Calu3 (cell line): Measurements from ENCODE around the gene EGFL7. TPM values are rescaled to one million over a fixed set of nuclear protein-coding genes. Genes with fewer than 3 reads are reported as not detected.

Source experiments
- BruUV-seq: library from RNA; stranded (reverse); fragments of 400-500 nt; replicated peaks from 2 replicates; lab custom pipeline; 2021; lab: Mats Ljungman, UMichigan
- CTCF ChIA-PET: fragments of 300-600 bp; sonication (Branson Sonifier 250); formaldehyde crosslinking; loops from one replicate; lab custom pipeline; 2022; ENCODE audit warnings: antibody characterized with exemption; lab: Charles Lee
- DNase-seq: peaks from one replicate; pipeline ENCODE4 v3.0.0; 2022
- H3K27ac Mint-ChIP-seq: one replicate; pipeline ENCODE4 v1.8.0; 2022; ENCODE audit warnings: mixed read lengths; ENCODE audit not compliant: unreplicated experiment
- H3K27me3 Mint-ChIP-seq: one replicate; pipeline ENCODE4 v1.8.0; 2022; ENCODE audit warnings: mixed read lengths; ENCODE audit not compliant: unreplicated experiment
- H3K36me3 Mint-ChIP-seq: one replicate; pipeline ENCODE4 v1.8.0; 2022; ENCODE audit warnings: mild to moderate bottlenecking, moderate library complexity, mixed read lengths; ENCODE audit not compliant: insufficient read depth, unreplicated experiment
- H3K4me1 Mint-ChIP-seq: one replicate; pipeline ENCODE4 v1.8.0; 2022; ENCODE audit warnings: mild to moderate bottlenecking, low read depth, mixed read lengths; ENCODE audit not compliant: unreplicated experiment
- H3K4me3 Mint-ChIP-seq: one replicate; pipeline ENCODE4 v1.8.0; 2022; ENCODE audit warnings: mild to moderate bottlenecking, low read depth, moderate library complexity, mixed read lengths; ENCODE audit not compliant: unreplicated experiment
- H3K9me3 Mint-ChIP-seq: one replicate; pipeline ENCODE4 v1.8.0; 2022; ENCODE audit warnings: low read depth, mixed read lengths; ENCODE audit not compliant: unreplicated experiment
- intact Hi-C: fragments of 100-400 bp; cut with micrococcal nuclease; formaldehyde crosslinking; loops from one replicate; pipeline ENCODE4 v1.10.0; 2022; ENCODE audit not compliant: unreplicated experiment
- total RNA-seq: library from RNA; stranded (reverse); gene quantifications from 2 replicates; pipeline ENCODE4 v1.2.3, GENCODE V29; 2022
- TF ChIP-seq, protein P1 (sequence below): fragments of 200-600 bp; IDR thresholded peaks from one replicate; pipeline ENCODE4 v1.8.0; 2022; ENCODE audit warnings: antibody characterized with exemption; ENCODE audit not compliant: unreplicated experiment

EGFL7 gene
- total RNA-seq, 1 experiment from 2014 or later = 1.3 TPM

DNA sequence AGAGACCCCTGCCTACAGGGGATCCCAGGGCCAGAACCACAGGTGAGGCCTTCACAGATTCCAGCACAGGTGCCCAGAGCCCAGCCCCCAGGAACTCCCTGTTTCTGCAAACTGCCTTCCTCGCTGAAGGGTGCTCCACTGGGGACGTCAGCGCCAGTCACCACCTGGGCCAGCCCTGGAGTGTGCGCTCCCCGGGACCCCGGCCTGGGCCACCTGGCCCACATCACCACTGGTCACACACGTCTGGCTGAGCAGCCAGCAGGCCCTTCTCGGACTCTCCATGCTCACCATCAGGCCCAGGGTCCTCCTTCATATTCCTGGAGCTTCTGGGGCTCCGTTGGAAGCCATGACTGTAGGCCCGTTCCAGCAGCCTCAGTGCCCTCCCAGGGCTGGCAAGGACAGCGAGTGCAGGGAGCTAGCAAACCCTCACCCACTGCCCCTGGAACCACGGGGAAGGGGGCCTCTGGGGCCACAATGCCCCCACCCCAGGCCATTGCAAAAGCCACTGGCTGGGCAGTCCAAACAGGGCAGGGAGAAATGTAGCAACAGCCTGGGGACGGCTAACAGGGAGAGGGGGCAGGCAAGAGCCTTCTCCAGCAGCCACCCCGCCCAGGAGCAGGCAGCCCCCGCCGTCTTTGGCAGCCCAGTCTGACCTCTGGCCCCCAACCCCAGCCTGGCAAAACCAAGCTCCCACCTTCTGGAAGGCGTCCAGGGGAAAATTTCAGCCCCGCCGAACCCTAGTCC lies 23.2 kb downstream of the EGFL7 start:
- CTCF ChIA-PET = no interaction called here
- BruUV-seq = TSS peak; percentile 41
- Mint-ChIP-seq H3K27me3 (no peaks in the 10 kb centered on the region), H3K36me3 (peaks cover 20% of the 10 kb centered on the region), H3K9me3 (no peaks in the 10 kb centered on the region), H3K4me1 (peaks cover 7% of the 10 kb centered on the region), H3K4me3 (peak overlapping the region; percentile 70), H3K27ac (no peak overlapping the region)
- TF ChIP-seq, protein P1, sequence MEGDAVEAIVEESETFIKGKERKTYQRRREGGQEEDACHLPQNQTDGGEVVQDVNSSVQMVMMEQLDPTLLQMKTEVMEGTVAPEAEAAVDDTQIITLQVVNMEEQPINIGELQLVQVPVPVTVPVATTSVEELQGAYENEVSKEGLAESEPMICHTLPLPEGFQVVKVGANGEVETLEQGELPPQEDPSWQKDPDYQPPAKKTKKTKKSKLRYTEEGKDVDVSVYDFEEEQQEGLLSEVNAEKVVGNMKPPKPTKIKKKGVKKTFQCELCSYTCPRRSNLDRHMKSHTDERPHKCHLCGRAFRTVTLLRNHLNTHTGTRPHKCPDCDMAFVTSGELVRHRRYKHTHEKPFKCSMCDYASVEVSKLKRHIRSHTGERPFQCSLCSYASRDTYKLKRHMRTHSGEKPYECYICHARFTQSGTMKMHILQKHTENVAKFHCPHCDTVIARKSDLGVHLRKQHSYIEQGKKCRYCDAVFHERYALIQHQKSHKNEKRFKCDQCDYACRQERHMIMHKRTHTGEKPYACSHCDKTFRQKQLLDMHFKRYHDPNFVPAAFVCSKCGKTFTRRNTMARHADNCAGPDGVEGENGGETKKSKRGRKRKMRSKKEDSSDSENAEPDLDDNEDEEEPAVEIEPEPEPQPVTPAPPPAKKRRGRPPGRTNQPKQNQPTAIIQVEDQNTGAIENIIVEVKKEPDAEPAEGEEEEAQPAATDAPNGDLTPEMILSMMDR = no peak
- DNase-seq = no peak
- intact Hi-C loops = no loop called here

DNA sequence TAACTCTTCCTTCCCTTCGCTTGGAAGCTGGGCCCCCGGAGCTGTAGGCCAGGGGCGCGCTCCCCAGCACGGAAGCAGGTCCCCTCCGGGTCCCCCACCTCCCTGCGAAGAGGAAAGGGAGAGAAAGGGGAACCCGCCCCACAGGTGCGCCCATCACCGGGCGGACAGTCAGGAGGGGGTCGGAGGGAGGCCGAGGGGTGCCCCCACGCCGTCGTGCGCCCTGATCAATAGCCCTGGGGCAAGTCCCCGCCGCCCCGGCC lies 23.7 kb downstream of the EGFL7 start:
- no TSS peak for BruUV-seq
- peaks cover 24% of the 10 kb centered on the region for H3K36me3 Mint-ChIP-seq
- no peaks in the 10 kb centered on the region for H3K9me3 Mint-ChIP-seq
- peak overlapping the region; percentile 70 for H3K4me3 Mint-ChIP-seq
- H3K4me1 Mint-ChIP-seq = peaks cover 7% of the 10 kb centered on the region
- no peak overlapping the region for H3K27ac Mint-ChIP-seq
- CTCF ChIA-PET = no interaction called here
- H3K27me3 Mint-ChIP-seq = no peaks in the 10 kb centered on the region
- no peak for DNase-seq
- TF ChIP-seq, protein P1 = no peak
- intact Hi-C loops = no loop called here

DNA sequence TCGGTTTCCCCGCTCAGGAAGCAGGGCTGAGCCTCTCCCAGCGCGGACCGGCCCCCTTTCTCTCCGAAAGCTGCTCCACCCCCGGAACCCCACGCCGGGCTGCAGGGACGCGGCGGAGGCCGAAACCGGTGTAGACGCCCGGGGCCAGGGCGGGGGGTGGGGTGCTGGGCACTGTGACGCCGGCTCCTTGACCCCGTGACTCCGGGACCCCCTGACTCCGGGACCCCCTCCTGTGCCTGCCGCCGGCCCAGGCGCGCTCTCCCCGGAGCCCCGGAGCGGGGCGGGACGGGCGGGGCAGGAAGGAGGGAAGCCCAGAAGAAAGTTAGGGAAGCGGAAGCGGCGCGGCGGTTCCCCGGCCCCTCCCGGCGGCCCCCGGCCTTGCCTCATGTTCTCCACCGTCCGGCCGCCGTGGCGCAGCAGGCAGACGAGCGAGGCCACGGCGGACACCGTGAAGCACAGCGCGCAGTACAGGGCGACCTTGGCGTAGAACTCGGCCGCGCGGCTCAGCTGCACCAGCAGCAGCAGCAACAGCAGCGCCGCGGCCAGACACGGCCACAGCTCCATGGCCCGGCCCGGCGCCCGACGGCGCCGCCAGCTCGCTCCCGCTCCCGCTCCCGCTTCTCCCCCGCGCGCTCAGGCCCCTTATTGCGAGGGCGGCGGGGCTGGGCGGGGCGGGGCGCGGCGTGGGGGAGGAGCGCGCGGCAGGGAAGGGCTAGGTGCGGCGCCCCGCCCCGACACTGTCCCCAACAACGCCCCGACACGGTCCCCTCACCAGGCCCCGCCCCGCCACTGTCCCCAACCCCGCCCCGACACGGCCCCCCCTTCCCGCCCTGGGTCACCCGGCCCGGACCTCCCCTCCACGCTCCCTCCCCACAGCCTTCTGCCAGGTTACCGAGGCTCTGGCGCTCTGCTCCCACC lies 24.3 kb downstream of the EGFL7 start, which contains the start of gene AGPAT2:
Gene AGPAT2 (minus strand): TSS at position 664 of the 918 bp plus-strand sequence. CDS start 100 bp downstream, at position 564.
- H3K27ac Mint-ChIP-seq = no peak within 1 kb of the TSS
- H3K9me3 Mint-ChIP-seq = no peaks in the 10 kb centered on the region
- H3K27me3 Mint-ChIP-seq = no peaks in the 10 kb centered on the region
- TF ChIP-seq, protein P1 = no peak
- TSS peak; percentile 43 for BruUV-seq
- CTCF ChIA-PET = interaction anchor here (1.2 kb wide), 1 partner anchor 12 kb away, joined by 3 read pairs; no protein-coding TSS in a partner anchor
- H3K4me1 Mint-ChIP-seq = peaks cover 7% of the 10 kb centered on the region
- H3K4me3 Mint-ChIP-seq = peak within 1 kb of the TSS; percentile 70
- H3K36me3 Mint-ChIP-seq = peaks cover 24% of the 10 kb centered on the region
- peak; percentile 78 for DNase-seq
- intact Hi-C loops = no loop called here

DNA sequence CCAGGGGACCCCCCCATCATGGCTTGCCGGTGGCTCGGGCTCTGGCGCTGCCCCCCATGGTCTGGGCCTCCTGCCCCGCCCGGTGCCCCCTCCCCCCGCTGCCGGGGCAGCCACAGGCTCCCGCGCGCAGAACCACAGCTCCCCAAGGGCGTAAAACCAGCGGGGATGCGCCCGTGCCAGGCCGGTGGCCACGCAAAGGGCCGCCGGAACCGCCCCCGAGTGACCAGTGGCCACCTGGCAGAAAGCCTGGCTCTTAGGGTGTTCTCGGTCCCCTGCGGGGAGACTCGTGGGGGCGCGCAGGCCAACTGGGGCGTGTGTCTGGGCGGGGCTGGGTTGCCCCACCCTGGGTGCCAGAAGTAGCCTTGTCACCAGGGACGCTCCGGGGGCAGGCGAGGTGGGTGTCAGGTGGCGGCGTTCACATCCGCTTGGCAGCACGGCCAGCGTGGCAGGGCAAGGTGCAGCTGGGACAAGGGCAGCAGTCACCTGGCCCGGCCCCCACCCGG lies 25.1 kb downstream of the EGFL7 start:
- CTCF ChIA-PET = interaction anchor here (1.2 kb wide), 1 partner anchor 13 kb away, joined by 3 read pairs; no protein-coding TSS in a partner anchor
- Mint-ChIP-seq H3K36me3 (peaks cover 24% of the 10 kb centered on the region), H3K4me3 (peak overlapping the region; percentile 70), H3K27me3 (no peaks in the 10 kb centered on the region), H3K4me1 (peaks cover 8% of the 10 kb centered on the region), H3K27ac (no peak overlapping the region), H3K9me3 (no peaks in the 10 kb centered on the region)
- intact Hi-C loops = no loop called here
- TF ChIP-seq, protein P1 = no peak
- no TSS peak for BruUV-seq
- no peak for DNase-seq
